Kidney tubule cell (primary cell): ENCODE data around the gene KCNB1.
A peak's percentile ranks its signal among the peaks of the same experiment; 100 is the strongest.

Source experiments
- DNase-seq: peaks from one replicate; pipeline ENCODE4 v3.0.0-alpha.2; 2018; ENCODE audit warnings: low spot score

The KCNB1 gene

GRCh38 chr20:49497398-49497669 is 14.9 kb upstream of the KCNB1 start:
- no peak for DNase-seq

- DNase-seq, result no peak
Observed at GRCh38 chr20:49496553-49497397, 14.3 kb upstream of the KCNB1 start.

DNA sequence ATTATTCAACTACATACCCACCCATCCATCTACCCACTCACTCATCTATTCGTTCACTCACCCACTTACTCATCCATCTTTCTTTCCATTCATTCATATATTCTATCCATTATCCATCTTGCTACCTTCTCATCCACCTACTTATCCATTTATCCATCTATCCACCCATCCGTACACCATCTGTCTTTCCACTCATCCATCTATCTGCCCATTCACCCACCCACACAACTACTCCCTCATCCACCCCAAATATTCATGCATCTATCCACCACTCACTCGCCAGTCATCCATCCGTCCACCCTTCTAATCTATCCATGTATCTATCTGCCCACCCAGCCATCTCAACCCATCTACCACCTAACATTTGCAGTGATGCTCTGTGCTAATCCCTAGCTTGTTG is 13.6 kb upstream of the KCNB1 start:
- no peak for DNase-seq

GRCh38 chr20:49490689-49491088 is 8.2 kb upstream of the KCNB1 start:
- DNase-seq, result no peak

DNA sequence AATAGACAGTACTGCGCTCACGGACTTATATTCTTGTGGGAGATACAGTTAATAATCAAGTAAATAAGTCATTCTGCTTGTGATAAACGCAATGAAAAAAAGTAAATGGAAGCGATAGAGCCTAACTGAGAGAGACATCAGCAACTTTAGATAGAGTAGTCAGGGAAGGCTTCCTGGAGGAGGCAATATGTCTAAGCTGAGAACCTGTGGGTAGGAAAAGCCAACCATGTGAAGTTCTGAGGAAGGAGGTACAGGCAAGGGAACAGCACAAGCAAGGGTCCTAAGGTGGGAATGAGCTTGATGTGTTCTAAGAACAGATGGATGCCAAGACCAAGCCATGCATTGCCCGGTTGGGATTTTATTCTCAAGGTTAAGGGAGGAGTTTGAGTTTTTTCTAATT is 7.2 kb upstream of the KCNB1 start:
- DNase-seq, result no peak

DNA sequence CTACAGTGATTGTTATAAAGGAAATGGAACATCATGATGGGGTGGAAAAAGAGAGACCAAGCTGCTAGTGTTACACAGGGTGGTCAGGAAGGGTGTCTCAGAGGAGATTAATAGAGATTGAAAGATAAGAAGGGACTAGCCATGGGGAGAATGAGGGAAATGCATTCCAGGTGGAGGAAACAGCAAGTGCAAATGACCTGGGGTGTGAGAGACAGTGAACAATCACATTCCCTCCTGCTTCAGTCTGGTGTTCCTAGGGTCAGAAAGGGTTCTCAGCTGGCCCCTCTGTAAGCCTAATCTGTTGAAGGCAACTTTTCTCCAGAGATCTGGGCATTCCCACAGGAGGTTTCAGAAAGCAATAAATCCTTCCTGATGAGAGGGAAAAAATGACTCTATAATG is 3.6 kb upstream of the KCNB1 start:
- no peak for DNase-seq

DNA sequence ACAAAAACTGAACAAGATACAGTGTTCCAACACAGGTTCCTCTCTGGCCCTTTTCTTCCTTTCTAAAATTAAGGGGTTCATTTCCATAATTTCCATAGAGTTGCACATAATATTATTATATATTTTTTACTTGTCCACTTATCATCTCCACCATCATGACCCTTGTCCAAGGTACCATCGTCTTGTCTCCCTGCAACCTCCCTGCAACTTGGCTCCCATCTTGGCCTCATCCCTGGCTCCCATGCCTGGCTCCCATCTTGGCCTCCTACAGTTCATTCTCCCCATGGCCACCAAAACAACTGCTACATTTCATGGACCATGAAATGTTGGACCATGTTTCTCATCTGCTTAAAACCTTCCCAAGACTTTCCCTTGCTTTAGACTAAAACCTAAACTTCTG is 3.1 kb upstream of the KCNB1 start:
- no peak for DNase-seq

DNA sequence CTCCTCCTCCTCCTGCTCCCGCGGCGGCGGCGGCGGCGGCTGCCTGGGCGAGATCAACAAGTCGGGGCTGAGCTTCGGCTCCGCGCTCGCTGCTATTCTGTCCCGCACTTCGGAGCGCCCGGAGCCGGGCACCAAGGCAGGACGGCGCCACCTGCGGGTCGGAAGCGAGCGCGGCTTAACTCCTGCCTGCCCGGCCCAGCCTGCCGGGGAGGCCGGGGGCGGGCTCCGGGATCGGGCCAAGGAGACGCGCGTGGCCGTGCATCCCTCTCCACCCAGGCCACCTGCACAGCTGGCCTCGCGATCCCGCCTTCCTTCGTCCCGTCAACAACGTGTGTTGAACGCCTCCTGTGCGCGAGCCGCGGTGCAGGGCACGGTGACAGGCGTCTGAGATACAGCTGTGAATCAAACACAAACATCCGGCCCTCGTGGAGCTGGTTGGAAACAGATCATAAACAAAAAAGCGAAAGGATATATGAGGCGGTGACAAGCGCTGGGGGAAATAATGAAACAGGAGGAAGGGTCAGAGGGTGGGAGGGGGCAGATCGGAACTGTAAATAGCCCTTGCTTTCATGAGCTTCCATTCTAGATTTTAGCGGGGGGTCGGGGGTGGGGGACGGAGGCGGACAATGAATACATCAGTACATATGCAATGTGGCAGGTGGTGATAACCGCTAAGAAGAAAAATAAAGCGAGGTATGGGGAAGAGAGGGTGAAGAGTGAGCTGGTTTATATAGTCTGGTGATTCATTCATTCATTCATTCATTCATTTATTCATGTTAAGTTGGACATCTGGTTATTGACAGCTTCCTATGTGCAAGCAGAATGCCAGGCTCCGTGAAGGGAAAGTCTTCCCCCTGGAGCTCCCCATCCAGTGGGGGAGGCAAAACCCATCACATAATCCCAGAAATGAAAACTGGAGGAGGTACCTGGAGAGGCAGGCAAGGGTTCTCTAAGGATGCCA is 2.0 kb upstream of the KCNB1 start:
- peak; percentile 69 for DNase-seq

- DNase-seq, result no peak
Observed at GRCh38 chr20:49483696-49484123, 1.2 kb upstream of the KCNB1 start.

DNA sequence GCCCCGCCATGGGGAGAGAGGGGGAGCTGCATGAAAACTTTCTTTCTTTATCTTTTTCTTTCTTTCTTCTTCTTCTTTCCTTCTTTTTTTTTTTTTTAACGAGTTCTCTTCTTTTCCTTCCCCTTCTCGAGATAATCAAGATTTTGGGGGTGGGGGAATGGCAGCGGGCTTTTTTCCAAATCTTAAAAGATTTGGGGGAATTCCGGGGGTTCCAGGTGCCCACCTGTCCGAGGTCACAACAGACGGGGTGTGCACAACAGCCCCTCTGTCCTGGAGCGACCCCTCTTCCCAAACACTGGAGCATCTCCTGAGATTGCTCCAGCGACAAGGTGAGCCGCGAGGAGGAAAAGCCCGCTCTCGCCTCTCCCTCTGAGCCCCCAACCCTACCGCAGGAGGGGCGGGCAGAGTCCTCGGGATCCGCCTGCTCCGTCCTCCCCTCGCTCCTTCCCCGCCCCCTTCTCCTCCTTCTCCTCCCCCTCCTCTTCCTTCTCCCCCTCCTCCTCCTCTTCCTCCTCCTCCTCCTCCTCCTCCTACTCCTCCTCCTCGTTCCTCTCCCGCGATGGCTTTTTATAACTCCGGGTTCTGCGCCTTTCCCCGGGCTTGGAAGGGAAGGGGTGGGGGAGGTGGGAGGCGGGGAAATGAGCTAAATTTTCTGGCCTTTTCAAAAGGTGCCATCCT is 689 bp upstream of the KCNB1 start:
- no peak for DNase-seq

GRCh38 chr20:49482173-49482572 is 295 bp downstream of the KCNB1 start:
- DNase-seq, result no peak

GRCh38 chr20:49481116-49481515 is 1.4 kb downstream of the KCNB1 start:
- DNase-seq, result no peak

DNA sequence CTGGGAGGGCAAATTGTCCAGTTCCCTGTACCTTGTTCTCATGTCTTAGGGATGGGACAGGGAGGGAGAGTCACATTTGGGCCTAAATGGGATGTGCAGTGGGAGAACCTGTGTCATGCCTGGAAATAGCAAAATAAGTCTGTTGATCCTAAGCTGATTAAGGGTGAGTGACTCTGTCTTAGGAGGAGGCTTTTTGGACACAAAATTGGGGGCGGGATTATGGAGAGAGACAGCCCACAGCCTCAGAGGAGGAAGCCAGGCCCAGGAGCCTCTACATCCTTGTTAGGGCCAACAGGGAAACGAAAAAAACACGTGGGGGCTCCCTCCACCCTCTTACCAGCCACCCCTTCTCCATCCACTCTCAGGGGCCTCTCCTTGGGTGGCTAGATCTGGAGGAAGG is 2.2 kb downstream of the KCNB1 start:
- DNase-seq, result no peak

GRCh38 chr20:49479785-49480184 is 2.7 kb downstream of the KCNB1 start:
- DNase-seq, result no peak

DNA sequence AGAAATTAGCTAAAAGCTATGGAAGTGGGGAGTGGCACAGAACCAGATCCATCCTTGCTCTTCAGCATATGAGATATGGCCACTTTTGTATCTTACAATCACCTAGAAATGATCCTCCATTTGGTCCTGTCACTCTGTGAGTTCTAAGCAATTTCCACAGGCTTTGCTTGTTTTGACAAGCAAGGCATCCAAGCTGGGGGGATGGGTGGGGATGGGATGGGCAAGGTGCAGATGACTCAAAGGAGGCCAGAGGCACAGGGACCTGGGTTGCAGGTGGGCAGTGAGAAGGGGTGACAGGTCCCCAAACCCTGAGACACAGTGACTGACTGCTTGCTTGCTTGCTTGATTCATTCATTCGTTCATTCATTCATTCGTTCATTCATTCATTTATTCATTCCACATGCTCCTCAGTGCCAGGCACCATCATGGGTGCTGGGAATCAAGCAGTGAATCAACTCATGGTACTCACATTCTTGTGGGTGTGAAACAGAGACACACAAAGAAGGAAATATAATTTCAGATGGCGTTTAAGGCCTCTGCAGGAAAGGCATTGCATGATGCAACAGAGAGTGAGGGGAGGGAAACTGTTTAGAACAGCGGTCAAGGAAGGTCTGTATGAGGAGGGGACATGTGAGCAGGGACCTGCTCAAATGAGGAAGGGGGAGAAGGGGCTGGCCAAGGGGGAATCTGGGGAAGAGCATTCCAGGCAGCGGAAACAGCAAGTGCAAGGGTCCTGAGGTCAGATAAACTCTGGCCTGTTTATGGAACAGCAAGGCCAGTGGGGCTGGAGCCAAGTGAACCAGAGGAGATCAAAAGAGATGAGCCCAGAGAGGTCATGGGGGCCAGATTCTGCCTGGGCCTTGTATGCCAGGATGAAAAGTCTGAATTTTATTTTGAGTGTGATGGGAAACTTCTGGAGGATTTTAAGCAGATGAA is 3.4 kb downstream of the KCNB1 start:
- no peak for DNase-seq

GRCh38 chr20:49478266-49478665 is 4.2 kb downstream of the KCNB1 start:
- no peak for DNase-seq

GRCh38 chr20:49477200-49477599 is 5.3 kb downstream of the KCNB1 start:
- DNase-seq, result no peak

DNA sequence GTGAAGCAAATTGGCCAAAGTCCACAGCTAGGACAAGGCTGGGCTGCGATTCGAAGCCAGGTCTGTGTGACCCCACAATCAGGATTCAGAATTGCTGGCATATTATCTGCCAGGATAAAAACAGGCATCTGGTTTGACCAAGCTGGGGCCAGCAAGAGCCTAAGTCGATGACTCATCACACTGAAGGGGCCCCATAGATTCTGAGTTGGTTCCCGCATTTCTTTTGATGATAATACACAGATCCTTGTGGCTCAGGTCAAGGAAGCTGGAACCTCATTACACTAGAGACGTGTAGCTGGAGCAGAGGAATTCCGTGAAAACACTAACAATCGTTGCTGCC is 6.5 kb downstream of the KCNB1 start:
- no peak for DNase-seq

DNA sequence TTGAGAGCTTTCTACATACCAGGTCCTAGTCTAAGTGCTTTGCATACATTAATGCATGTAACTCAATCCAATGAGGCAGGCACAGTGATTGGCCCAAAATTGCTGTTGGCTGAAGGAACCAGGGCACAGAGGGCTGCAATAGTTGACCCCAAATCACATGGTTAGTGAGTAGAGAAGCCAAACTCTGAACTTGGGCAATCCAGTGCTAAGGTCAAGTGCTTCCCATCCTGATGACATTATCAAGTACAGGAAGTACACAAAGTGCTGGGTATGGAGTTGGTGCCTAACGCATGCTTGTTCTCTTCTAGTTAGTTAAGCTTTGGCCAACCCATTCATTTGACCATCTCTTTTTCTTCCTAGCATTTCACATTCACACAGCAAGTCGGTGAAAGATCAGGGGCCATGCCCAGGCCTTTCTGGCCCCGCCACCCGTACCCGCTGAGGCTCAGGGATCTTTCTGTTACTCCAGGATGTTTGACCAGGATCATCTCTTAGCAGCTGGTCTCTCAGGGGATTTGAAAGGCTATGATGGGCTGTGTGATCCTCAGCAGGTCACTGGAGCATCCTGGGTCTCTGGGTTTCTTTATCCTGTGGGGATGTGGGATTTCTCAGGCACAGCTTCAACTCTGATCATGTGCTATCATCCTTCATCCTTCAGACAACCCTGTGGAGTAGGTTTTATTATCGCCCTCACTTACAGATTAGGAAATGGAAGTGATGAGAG is 7.0 kb downstream of the KCNB1 start:
- DNase-seq, result no peak

GRCh38 chr20:49471397-49471796 is 11.1 kb downstream of the KCNB1 start:
- DNase-seq, result no peak

DNA sequence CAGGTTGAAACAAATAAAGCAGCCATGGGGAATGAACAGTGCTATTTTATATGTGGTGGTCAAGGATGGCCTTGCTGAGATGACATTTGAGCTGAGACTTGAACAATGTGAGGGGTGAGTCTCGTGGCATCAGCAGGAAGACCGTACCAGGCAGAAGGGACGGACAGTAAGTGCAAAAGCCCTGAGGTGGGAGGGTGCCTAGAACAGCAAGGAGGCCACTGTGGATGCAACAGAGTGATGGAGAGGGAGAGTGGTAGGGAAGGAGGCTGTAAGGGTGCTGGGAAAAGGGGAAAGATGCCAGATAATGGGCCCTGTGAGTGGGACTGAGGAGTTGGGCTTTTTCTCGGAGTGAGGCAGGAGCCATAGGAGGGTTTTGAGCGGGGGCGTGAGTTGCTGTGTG is 11.5 kb downstream of the KCNB1 start:
- no peak for DNase-seq
